Gastroesophageal sphincter (tissue), 3 donors: Measurements from ENCODE around the gene RNF114.

ENCODE experiments used
- EP300 ChIP-seq: sonication (generic); formaldehyde crosslinking; IDR thresholded peaks from one replicate; pipeline ENCODE4 v1.6.1; 2017; ENCODE audit warnings: antibody characterized with exemption, mild to moderate bottlenecking
- TF ChIP-seq, protein P1 (sequence below), 4 experiments: fragments of 200-600 bp in 2 of 4; fragments of 450-650 bp in 2 of 4; sonication (generic) in 1 of 4; IDR thresholded peaks; one replicate each; pipeline ENCODE4 v1.5.1; 2017 to 2019; ENCODE audit warnings: antibody characterized with exemption in 4 of 4, mild to moderate bottlenecking in 2 of 4, moderate library complexity in 2 of 4

- TF ChIP-seq, protein P1, sequence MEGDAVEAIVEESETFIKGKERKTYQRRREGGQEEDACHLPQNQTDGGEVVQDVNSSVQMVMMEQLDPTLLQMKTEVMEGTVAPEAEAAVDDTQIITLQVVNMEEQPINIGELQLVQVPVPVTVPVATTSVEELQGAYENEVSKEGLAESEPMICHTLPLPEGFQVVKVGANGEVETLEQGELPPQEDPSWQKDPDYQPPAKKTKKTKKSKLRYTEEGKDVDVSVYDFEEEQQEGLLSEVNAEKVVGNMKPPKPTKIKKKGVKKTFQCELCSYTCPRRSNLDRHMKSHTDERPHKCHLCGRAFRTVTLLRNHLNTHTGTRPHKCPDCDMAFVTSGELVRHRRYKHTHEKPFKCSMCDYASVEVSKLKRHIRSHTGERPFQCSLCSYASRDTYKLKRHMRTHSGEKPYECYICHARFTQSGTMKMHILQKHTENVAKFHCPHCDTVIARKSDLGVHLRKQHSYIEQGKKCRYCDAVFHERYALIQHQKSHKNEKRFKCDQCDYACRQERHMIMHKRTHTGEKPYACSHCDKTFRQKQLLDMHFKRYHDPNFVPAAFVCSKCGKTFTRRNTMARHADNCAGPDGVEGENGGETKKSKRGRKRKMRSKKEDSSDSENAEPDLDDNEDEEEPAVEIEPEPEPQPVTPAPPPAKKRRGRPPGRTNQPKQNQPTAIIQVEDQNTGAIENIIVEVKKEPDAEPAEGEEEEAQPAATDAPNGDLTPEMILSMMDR (IDR thresholded peaks at IDR 0.05), result no peak
- no peak for TF ChIP-seq EP300
Measured at GRCh38 chr20:49892817-49893216, 43.4 kb upstream of the RNF114 start.
